OCI-LY7 (cell line): ENCODE results near the gene GATAD2B. TPM values are rescaled to one million over a fixed set of nuclear protein-coding genes. Genes with fewer than 3 reads are reported as not detected.
A peak's percentile ranks its signal among the peaks of the same experiment; 100 is the strongest.

Source experiments
- BruUV-seq: library from RNA; stranded (reverse); fragments of 400-500 nt; replicated peaks from 2 replicates; lab custom pipeline; 2021; lab: Mats Ljungman, UMichigan
- CTCF ChIA-PET: fragments of 300-600 bp; sonication (Branson Sonifier 250); formaldehyde crosslinking; loops from one replicate; lab custom pipeline; 2022; ENCODE audit warnings: antibody characterized with exemption; ENCODE audit not compliant: unreplicated experiment; lab: Charles Lee
- POLR2A ChIA-PET: fragments of 300-600 bp; sonication (Branson Sonifier 250); formaldehyde crosslinking; loops from one replicate; lab custom pipeline; 2022; ENCODE audit warnings: antibody characterized with exemption; lab: Charles Lee
- DNase-seq: peaks from one replicate; pipeline ENCODE4 v3.0.0-alpha.2; 2015; ENCODE audit warnings: low spot score
- H2AFZ ChIP-seq: fragments of 200-600 bp; sonication (generic), shearing (Covaris generic); 2 replicates; pipeline ENCODE4 v1.6.1; 2014; ENCODE audit warnings: mild to moderate bottlenecking, antibody characterized with exemption, low read length, moderate library complexity
- H3K27ac ChIP-seq: fragments of 200-600 bp; sonication (generic); 2 replicates; pipeline ENCODE4 v1.5.1; 2014; ENCODE audit warnings: mixed run types, low read depth, mild to moderate bottlenecking, moderate library complexity, low read length, inconsistent platforms; ENCODE audit not compliant: poor library complexity, severe bottlenecking
- H3K36me3 ChIP-seq: fragments of 200-600 bp; sonication (generic); 2 replicates; pipeline ENCODE4 v1.6.1; 2014; ENCODE audit warnings: mild to moderate bottlenecking, antibody characterized with exemption, low read length, moderate library complexity, mixed read lengths; ENCODE audit not compliant: insufficient read depth
- H3K4me1 ChIP-seq: fragments of 200-600 bp; sonication (generic); 2 replicates; pipeline ENCODE4 v1.5.1; 2014; ENCODE audit warnings: mild to moderate bottlenecking, low read length; ENCODE audit not compliant: insufficient read depth, poor library complexity, severe bottlenecking
- H3K4me2 ChIP-seq: fragments of 200-600 bp; sonication (generic); 2 replicates; pipeline ENCODE4 v1.6.1; 2014; ENCODE audit warnings: mild to moderate bottlenecking, low read length
- H3K4me3 ChIP-seq: fragments of 200-600 bp; sonication (generic); 2 replicates; pipeline ENCODE4 v1.5.1; 2014; ENCODE audit warnings: mild to moderate bottlenecking, low read depth, low read length; ENCODE audit not compliant: poor library complexity, severe bottlenecking
- H3K79me2 ChIP-seq: fragments of 200-600 bp; sonication (generic); 2 replicates; pipeline ENCODE4 v1.6.1; 2016; ENCODE audit warnings: low read depth, mild to moderate bottlenecking, low read length, moderate library complexity, mixed read lengths; ENCODE audit not compliant: insufficient read depth
- H3K9me2 ChIP-seq: fragments of 200-600 bp; sonication (generic); 2 replicates; pipeline ENCODE4 v1.6.1; 2016; ENCODE audit warnings: mild to moderate bottlenecking, low read length, mixed read lengths; ENCODE audit not compliant: insufficient read depth
- H3K9me3 ChIP-seq: fragments of 200-600 bp; sonication (generic); 2 replicates; pipeline ENCODE4 v1.6.1; 2014; ENCODE audit warnings: mild to moderate bottlenecking, mixed run types, low read length, mixed read lengths
- H4K20me1 ChIP-seq: fragments of 200-600 bp; sonication (generic); 2 replicates; pipeline ENCODE4 v1.6.1; 2014; ENCODE audit warnings: mild to moderate bottlenecking, antibody characterized with exemption, low read length, moderate library complexity, mixed read lengths; ENCODE audit not compliant: insufficient read depth
- CTCF ChIP-seq: fragments of 200-600 bp; sonication (generic); conservative IDR thresholded peaks from 2 replicates; pipeline ENCODE4 v1.5.1; 2014; ENCODE audit warnings: mild to moderate bottlenecking, antibody characterized with exemption, low read length, moderate library complexity, mixed read lengths
- EZH2phosphoT487 ChIP-seq: fragments of 200-600 bp; sonication (generic); IDR thresholded peaks from 2 replicates; pipeline ENCODE4 v1.6.1; 2018; ENCODE audit warnings: low read depth, borderline replicate concordance, mild to moderate bottlenecking, mixed run types, antibody characterized with exemption, low read length, moderate library complexity, mixed read lengths
- intact Hi-C: fragments of 100-400 bp; cut with micrococcal nuclease; formaldehyde crosslinking; loops from one replicate; pipeline ENCODE4 v1.10.0; 2022; ENCODE audit not compliant: unreplicated experiment
- total RNA-seq, 2 experiments: library from RNA; depleted of rRNA in 1 of 2; stranded (reverse); fragments of >200 nt in 1 of 2; shearing (Covaris generic) in 1 of 2; gene quantifications; 2 replicates each; pipeline ENCODE4 v1.2.3, GENCODE V29; 2014 to 2022

The GATAD2B gene
- total RNA-seq, 2 experiments from 2014 or later: 11.2 to 65.2 TPM

DNA sequence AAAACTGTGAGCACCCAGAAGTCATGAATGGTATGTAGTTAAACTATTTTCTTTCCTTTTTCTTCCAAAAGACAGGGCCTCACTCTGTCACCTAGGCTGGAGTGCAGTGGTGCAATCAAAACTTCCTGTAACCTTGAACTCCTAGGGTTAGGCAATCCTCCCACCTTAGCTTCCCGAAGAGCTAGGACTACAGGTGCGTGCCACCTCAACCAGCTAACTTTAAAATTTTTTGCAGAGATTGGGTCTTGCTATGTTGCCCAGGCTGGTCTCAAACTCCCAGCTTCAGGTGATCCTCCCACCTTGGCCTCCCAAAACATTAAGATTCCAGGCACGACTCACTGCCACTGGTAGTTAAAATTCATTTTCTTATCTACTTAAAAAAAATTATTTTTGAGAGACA lies 62.5 kb downstream of the GATAD2B start:
- H3K4me2 ChIP-seq: no peak overlapping the region
- peaks cover 28% of the 10 kb centered on the region for H3K36me3 ChIP-seq
- CTCF ChIA-PET: no interaction called here
- intact Hi-C loops: no loop called here
- POLR2A ChIA-PET: no interaction called here
- TF ChIP-seq EZH2phosphoT487 (no peak), CTCF (no peak)
- H3K9me2 ChIP-seq: no peaks in the 10 kb centered on the region
- peaks cover 77% of the 10 kb centered on the region for H3K79me2 ChIP-seq
- H3K9me3 ChIP-seq: no peaks in the 10 kb centered on the region
- DNase-seq: no peak
- no TSS peak for BruUV-seq
- H2AFZ ChIP-seq: no peak overlapping the region
- no peak overlapping the region for H3K4me3 ChIP-seq
- H3K4me1 ChIP-seq: peaks cover 12% of the 10 kb centered on the region
- no peaks in the 10 kb centered on the region for H4K20me1 ChIP-seq
- no peak overlapping the region for H3K27ac ChIP-seq

- no peak overlapping the region for H2AFZ ChIP-seq
- H3K4me3 ChIP-seq: no peak overlapping the region
- POLR2A ChIA-PET: no interaction called here
- no peaks in the 10 kb centered on the region for H3K9me3 ChIP-seq
- intact Hi-C loops: no loop called here
- TSS peak; percentile 27 for BruUV-seq
- no peak overlapping the region for H3K27ac ChIP-seq
- H3K9me2 ChIP-seq: no peaks in the 10 kb centered on the region
- CTCF ChIA-PET: no interaction called here
- H4K20me1 ChIP-seq: peaks cover 4% of the 10 kb centered on the region; the same call in 1 of the 2 replicates
- H3K4me2 ChIP-seq: no peak overlapping the region
- TF ChIP-seq CTCF (no peak), EZH2phosphoT487 (no peak)
- peaks cover 76% of the 10 kb centered on the region for H3K79me2 ChIP-seq
- H3K36me3 ChIP-seq: peaks cover 33% of the 10 kb centered on the region
- H3K4me1 ChIP-seq: peaks cover 40% of the 10 kb centered on the region
- no peak for DNase-seq
These were observed 65.3 kb downstream of the GATAD2B start for GRCh38 chr1:153857505-153857904.

DNA sequence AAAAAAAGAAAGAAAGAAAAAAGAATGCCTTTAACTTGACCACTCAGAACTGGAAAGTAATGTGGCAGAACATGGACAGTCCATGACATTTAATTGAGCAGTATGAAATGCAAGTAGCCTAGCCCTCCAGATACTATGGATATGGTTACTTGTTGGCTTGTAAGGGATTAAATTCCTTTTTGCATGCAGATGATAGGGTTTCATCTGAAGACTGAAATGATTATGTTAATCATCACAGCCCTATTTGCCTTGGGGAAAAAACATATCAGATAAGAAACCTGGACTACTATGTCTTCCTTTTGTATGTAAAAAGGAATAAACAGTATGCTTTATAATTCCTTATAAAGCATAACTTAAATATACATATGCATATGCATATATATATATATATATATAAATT lies 66.0 kb downstream of the GATAD2B start:
- TF ChIP-seq CTCF: no peak
- no peak for TF ChIP-seq EZH2phosphoT487
- no peaks in the 10 kb centered on the region for H3K9me2 ChIP-seq
- H3K9me3 ChIP-seq: no peaks in the 10 kb centered on the region
- no peak overlapping the region for H3K4me3 ChIP-seq
- no peak overlapping the region for H3K27ac ChIP-seq
- peaks cover 45% of the 10 kb centered on the region for H3K4me1 ChIP-seq
- H4K20me1 ChIP-seq: peaks cover 4% of the 10 kb centered on the region; the same call in 1 of the 2 replicates
- peaks cover 40% of the 10 kb centered on the region for H3K36me3 ChIP-seq
- no peak overlapping the region for H2AFZ ChIP-seq
- CTCF ChIA-PET: no interaction called here
- BruUV-seq: no TSS peak
- DNase-seq: no peak
- POLR2A ChIA-PET: interaction anchor here (0.6 kb wide), 1 partner anchor 31 kb away, joined by 3 read pairs; no protein-coding TSS in a partner anchor
- intact Hi-C loops: no loop called here
- H3K4me2 ChIP-seq: no peak overlapping the region
- peaks cover 75% of the 10 kb centered on the region for H3K79me2 ChIP-seq
